Measurements from ENCODE around the gene TXNL1. TPM values are rescaled to one million over a fixed set of nuclear protein-coding genes. Genes with fewer than 3 reads are reported as not detected.

Gene TXNL1
- total RNA-seq, 1 experiment from 2014 or later, result 72.8 TPM

DNA sequence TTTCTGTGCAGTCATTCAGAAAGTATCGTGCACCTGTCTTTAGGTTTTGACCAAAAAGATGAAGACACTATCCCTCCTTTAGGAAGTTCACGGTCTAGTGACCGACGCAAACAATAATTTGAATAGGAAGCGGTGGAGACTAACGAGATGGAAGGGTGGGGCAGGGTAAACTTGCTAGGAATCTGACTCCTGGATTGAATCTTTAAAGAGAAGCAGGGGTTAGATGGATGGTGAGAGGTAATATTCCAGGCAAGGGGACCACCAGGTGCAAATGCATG, 651 bp upstream of the TXNL1 start:
- ChIA-PET CTCF (no interaction called here), POLR2A (interaction anchor here (1.5 kb wide), 1 partner anchor 12 kb away, joined by 9 read pairs; the partner anchor contains the start of gene WDR7)
- ATAC-seq (no peak), DNase-seq (ENCODE audit: low spot score) (no peak)
- Mint-ChIP-seq H3K9me3 (peaks cover 9% of the 10 kb centered on the region), H3K27me3 (ENCODE audit: low read depth) (peaks cover 4% of the 10 kb centered on the region; the same call in 1 of the 2 replicates), H3K4me3 (peak overlapping the region; percentile 97), H3K4me1 (peaks cover 15% of the 10 kb centered on the region), H3K36me3 (peaks cover 12% of the 10 kb centered on the region), H3K27ac (peak overlapping the region; percentile 95)
- no peak for TF ChIP-seq ZNF121 (CRISPR knock-in tag; IDR thresholded peaks at IDR 0.05)
- no peak for TF ChIP-seq NFE2L1 (CRISPR knock-in tag; IDR thresholded peaks at IDR 0.05)
- TF ChIP-seq, protein P1, sequence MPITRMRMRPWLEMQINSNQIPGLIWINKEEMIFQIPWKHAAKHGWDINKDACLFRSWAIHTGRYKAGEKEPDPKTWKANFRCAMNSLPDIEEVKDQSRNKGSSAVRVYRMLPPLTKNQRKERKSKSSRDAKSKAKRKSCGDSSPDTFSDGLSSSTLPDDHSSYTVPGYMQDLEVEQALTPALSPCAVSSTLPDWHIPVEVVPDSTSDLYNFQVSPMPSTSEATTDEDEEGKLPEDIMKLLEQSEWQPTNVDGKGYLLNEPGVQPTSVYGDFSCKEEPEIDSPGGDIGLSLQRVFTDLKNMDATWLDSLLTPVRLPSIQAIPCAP (CRISPR knock-in tag; IDR thresholded peaks at IDR 0.05), result no peak

DNA sequence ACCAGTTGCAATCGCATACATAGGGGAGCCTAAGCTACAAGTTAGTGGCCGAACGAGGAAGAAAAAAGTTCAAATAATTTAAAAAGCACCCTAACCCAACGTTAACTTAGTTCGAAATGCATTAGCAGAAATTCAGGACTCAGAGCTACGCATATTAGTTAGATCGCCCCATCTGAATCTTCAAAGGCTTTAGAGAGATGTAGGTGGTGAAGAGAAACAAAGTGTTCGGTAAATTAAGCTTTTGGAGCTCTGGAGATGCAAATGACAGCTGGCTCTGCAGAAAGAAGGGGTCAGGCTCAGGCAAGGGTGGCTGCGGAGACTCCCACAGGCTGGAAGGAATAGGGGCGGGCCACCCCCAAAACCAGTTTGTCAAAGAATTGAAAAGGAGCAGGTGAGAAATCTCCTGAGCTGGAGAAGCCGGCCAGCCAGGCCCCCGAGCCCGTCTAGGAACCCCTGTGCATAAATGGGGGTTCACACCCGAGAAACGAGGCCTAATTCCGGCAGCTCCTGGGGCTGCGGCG, 621 bp downstream of the TXNL1 start:
- POLR2A ChIA-PET, result interaction anchor here (1.1 kb wide), 1 partner anchor 13 kb away, joined by 5 read pairs; the partner anchor contains the start of gene WDR7
- CTCF ChIA-PET, result no interaction called here

DNA sequence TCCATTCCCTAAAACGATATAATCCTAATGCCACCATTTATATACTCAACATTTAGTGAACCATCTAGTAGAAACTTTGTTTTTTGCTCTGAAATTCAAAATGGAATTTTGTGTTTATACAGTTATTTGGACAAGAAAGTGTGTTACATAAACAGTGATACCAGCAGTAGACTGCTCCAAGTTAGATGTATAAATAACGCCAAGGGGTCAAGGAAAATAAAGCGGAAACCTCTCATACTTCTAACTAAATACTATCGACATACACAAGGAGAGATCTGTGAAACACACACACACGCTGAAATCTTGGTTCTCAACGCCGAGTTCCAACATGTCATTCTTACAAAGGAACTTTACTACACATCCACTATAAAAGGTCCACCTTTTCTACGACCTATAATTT, 1.2 kb downstream of the TXNL1 start:
- Mint-ChIP-seq H3K4me3 (peak overlapping the region; percentile 97), H3K27me3 (ENCODE audit: low read depth) (peaks cover 4% of the 10 kb centered on the region; the same call in 1 of the 2 replicates), H3K9me3 (peaks cover 9% of the 10 kb centered on the region), H3K4me1 (peaks cover 15% of the 10 kb centered on the region), H3K27ac (peak overlapping the region; percentile 95), H3K36me3 (peaks cover 17% of the 10 kb centered on the region)
- ATAC-seq (no peak), DNase-seq (ENCODE audit: low spot score) (no peak)
- ChIA-PET POLR2A (interaction anchor here (1.1 kb wide), 1 partner anchor 14 kb away, joined by 5 read pairs; the partner anchor contains the start of gene WDR7), CTCF (no interaction called here)
- TF ChIP-seq ELF4 (CRISPR knock-in tag; IDR thresholded peaks at IDR 0.05; ENCODE audit: low read depth), result no peak
- TF ChIP-seq HMGA2 (CRISPR knock-in tag; IDR thresholded peaks at IDR 0.05), result no peak
- TF ChIP-seq ZNF416 (CRISPR knock-in tag; IDR thresholded peaks at IDR 0.05), result no peak
- TF ChIP-seq, protein P2, sequence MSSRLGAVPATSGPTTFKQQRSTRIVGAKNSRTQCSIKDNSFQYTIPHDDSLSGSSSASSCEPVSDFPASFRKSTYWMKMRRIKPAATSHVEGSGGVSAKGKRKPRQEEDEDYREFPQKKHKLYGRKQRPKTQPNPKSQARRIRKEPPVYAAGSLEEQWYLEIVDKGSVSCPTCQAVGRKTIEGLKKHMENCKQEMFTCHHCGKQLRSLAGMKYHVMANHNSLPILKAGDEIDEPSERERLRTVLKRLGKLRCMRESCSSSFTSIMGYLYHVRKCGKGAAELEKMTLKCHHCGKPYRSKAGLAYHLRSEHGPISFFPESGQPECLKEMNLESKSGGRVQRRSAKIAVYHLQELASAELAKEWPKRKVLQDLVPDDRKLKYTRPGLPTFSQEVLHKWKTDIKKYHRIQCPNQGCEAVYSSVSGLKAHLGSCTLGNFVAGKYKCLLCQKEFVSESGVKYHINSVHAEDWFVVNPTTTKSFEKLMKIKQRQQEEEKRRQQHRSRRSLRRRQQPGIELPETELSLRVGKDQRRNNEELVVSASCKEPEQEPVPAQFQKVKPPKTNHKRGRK (CRISPR knock-in tag; IDR thresholded peaks at IDR 0.05; ENCODE audit: borderline replicate concordance), result no peak
- TF ChIP-seq, protein P3, sequence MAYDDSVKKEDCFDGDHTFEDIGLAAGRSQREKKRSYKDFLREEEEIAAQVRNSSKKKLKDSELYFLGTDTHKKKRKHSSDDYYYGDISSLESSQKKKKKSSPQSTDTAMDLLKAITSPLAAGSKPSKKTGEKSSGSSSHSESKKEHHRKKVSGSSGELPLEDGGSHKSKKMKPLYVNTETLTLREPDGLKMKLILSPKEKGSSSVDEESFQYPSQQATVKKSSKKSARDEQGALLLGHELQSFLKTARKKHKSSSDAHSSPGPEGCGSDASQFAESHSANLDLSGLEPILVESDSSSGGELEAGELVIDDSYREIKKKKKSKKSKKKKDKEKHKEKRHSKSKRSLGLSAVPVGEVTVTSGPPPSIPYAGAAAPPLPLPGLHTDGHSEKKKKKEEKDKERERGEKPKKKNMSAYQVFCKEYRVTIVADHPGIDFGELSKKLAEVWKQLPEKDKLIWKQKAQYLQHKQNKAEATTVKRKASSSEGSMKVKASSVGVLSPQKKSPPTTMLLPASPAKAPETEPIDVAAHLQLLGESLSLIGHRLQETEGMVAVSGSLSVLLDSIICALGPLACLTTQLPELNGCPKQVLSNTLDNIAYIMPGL (CRISPR knock-in tag; IDR thresholded peaks at IDR 0.05), result no peak
- TF ChIP-seq, protein P4, sequence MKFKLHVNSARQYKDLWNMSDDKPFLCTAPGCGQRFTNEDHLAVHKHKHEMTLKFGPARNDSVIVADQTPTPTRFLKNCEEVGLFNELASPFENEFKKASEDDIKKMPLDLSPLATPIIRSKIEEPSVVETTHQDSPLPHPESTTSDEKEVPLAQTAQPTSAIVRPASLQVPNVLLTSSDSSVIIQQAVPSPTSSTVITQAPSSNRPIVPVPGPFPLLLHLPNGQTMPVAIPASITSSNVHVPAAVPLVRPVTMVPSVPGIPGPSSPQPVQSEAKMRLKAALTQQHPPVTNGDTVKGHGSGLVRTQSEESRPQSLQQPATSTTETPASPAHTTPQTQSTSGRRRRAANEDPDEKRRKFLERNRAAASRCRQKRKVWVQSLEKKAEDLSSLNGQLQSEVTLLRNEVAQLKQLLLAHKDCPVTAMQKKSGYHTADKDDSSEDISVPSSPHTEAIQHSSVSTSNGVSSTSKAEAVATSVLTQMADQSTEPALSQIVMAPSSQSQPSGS (CRISPR knock-in tag; IDR thresholded peaks at IDR 0.05; ENCODE audit: borderline replicate concordance, low read depth), result no peak
- TF ChIP-seq ZNF121 (CRISPR knock-in tag; IDR thresholded peaks at IDR 0.05), result no peak
- no peak for TF ChIP-seq NFYB (CRISPR knock-in tag; conservative IDR thresholded peaks at IDR 0.05; ENCODE audit: low read depth)
- no peak for TF ChIP-seq CREM (CRISPR knock-in tag; IDR thresholded peaks at IDR 0.05)
- no peak for TF ChIP-seq RORB (CRISPR knock-in tag; IDR thresholded peaks at IDR 0.05)
- TF ChIP-seq ESRRA (CRISPR knock-in tag; IDR thresholded peaks at IDR 0.05; ENCODE audit: borderline replicate concordance), result no peak
- TF ChIP-seq IRF2 (CRISPR knock-in tag; IDR thresholded peaks at IDR 0.05; ENCODE audit: borderline replicate concordance, low read depth), result no peak

More for the DNA sequence above, 621 bp downstream of the TXNL1 start:
- Mint-ChIP-seq H3K4me1 (peaks cover 15% of the 10 kb centered on the region), H3K4me3 (peak overlapping the region; percentile 97), H3K9me3 (peaks cover 9% of the 10 kb centered on the region), H3K27ac (peak overlapping the region; percentile 95), H3K36me3 (peaks cover 15% of the 10 kb centered on the region), H3K27me3 (ENCODE audit: low read depth) (peaks cover 4% of the 10 kb centered on the region; the same call in 1 of the 2 replicates)
- ATAC-seq (peak; percentile 4), DNase-seq (ENCODE audit: low spot score) (peak; percentile 14)
- TF ChIP-seq, protein P5, sequence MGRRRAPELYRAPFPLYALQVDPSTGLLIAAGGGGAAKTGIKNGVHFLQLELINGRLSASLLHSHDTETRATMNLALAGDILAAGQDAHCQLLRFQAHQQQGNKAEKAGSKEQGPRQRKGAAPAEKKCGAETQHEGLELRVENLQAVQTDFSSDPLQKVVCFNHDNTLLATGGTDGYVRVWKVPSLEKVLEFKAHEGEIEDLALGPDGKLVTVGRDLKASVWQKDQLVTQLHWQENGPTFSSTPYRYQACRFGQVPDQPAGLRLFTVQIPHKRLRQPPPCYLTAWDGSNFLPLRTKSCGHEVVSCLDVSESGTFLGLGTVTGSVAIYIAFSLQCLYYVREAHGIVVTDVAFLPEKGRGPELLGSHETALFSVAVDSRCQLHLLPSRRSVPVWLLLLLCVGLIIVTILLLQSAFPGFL (CRISPR knock-in tag; IDR thresholded peaks at IDR 0.05; ENCODE audit: borderline replicate concordance), result 0 out of 2 replicates have a peak, but pooled peaks have one; percentile 11
- TF ChIP-seq, protein P6, sequence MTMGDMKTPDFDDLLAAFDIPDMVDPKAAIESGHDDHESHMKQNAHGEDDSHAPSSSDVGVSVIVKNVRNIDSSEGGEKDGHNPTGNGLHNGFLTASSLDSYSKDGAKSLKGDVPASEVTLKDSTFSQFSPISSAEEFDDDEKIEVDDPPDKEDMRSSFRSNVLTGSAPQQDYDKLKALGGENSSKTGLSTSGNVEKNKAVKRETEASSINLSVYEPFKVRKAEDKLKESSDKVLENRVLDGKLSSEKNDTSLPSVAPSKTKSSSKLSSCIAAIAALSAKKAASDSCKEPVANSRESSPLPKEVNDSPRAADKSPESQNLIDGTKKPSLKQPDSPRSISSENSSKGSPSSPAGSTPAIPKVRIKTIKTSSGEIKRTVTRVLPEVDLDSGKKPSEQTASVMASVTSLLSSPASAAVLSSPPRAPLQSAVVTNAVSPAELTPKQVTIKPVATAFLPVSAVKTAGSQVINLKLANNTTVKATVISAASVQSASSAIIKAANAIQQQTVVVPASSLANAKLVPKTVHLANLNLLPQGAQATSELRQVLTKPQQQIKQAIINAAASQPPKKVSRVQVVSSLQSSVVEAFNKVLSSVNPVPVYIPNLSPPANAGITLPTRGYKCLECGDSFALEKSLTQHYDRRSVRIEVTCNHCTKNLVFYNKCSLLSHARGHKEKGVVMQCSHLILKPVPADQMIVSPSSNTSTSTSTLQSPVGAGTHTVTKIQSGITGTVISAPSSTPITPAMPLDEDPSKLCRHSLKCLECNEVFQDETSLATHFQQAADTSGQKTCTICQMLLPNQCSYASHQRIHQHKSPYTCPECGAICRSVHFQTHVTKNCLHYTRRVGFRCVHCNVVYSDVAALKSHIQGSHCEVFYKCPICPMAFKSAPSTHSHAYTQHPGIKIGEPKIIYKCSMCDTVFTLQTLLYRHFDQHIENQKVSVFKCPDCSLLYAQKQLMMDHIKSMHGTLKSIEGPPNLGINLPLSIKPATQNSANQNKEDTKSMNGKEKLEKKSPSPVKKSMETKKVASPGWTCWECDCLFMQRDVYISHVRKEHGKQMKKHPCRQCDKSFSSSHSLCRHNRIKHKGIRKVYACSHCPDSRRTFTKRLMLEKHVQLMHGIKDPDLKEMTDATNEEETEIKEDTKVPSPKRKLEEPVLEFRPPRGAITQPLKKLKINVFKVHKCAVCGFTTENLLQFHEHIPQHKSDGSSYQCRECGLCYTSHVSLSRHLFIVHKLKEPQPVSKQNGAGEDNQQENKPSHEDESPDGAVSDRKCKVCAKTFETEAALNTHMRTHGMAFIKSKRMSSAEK (CRISPR knock-in tag; IDR thresholded peaks at IDR 0.05; ENCODE audit: borderline replicate concordance), result no peak
- TF ChIP-seq, protein P7, sequence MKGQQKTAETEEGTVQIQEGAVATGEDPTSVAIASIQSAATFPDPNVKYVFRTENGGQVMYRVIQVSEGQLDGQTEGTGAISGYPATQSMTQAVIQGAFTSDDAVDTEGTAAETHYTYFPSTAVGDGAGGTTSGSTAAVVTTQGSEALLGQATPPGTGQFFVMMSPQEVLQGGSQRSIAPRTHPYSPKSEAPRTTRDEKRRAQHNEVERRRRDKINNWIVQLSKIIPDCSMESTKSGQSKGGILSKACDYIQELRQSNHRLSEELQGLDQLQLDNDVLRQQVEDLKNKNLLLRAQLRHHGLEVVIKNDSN (CRISPR knock-in tag; IDR thresholded peaks at IDR 0.05), result no peak

Measured in WTC11 (cell line).